RWPE1 (cell line): ENCODE data around the gene ONECUT3.
"Not testable (repeated sequence)": the region's sequence is repeated elsewhere in the genome, so short reads cannot be mapped to it uniquely, and the experiment has no call there.

Source experiments
- CTCF ChIA-PET: fragments of 350-600 bp; sonication (Branson Sonifier 250); formaldehyde crosslinking; extraction: SDS; loops from one replicate; lab custom pipeline; 2021; lab: Yijun Ruan, JAX
- POLR2A ChIA-PET: fragments of 400-600 bp; formaldehyde crosslinking; extraction: SDS; loops from one replicate; lab custom pipeline; 2020; ENCODE audit warnings: antibody characterized with exemption; ENCODE audit not compliant: low non-redundant PET; lab: Yijun Ruan, JAX
- DNase-seq: peaks from one replicate; pipeline ENCODE4 v3.0.0; 2012; ENCODE audit warnings: low spot score
- H3K27ac ChIP-seq: fragments of 450-650 bp; 2 replicates; pipeline ENCODE4 v1.5.1; 2017
- TF ChIP-seq, protein P1 (sequence below): fragments of 450-650 bp; conservative IDR thresholded peaks from 2 replicates; pipeline ENCODE4 v1.5.1; 2017; ENCODE audit warnings: low read depth, mild to moderate bottlenecking

ONECUT3 gene

GRCh38 chr19:1758231-1758577, 4.9 kb downstream of the ONECUT3 start:
- ChIA-PET POLR2A (no interaction called here), CTCF (interaction anchor here (0.6 kb wide), 1 partner anchor 23 kb away, joined by 6 read pairs; no protein-coding TSS in a partner anchor)
- TF ChIP-seq, protein P1, sequence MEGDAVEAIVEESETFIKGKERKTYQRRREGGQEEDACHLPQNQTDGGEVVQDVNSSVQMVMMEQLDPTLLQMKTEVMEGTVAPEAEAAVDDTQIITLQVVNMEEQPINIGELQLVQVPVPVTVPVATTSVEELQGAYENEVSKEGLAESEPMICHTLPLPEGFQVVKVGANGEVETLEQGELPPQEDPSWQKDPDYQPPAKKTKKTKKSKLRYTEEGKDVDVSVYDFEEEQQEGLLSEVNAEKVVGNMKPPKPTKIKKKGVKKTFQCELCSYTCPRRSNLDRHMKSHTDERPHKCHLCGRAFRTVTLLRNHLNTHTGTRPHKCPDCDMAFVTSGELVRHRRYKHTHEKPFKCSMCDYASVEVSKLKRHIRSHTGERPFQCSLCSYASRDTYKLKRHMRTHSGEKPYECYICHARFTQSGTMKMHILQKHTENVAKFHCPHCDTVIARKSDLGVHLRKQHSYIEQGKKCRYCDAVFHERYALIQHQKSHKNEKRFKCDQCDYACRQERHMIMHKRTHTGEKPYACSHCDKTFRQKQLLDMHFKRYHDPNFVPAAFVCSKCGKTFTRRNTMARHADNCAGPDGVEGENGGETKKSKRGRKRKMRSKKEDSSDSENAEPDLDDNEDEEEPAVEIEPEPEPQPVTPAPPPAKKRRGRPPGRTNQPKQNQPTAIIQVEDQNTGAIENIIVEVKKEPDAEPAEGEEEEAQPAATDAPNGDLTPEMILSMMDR, result no peak
- H3K27ac ChIP-seq, result no peak overlapping the region
- DNase-seq, result no peak

GRCh38 chr19:1758959-1759903, 5.9 kb downstream of the ONECUT3 start:
- DNase-seq, result no peak
- no peak overlapping the region for H3K27ac ChIP-seq
- ChIA-PET POLR2A (no interaction called here), CTCF (no interaction called here)
- TF ChIP-seq, protein P1, result no peak

GRCh38 chr19:1760020-1760419, 6.7 kb downstream of the ONECUT3 start:
- ChIA-PET POLR2A (no interaction called here), CTCF (interaction anchor here (0.7 kb wide), 1 partner anchor 66 kb away, joined by 5 read pairs; no protein-coding TSS in a partner anchor)
- TF ChIP-seq, protein P1, result no peak
- H3K27ac ChIP-seq, result no peak overlapping the region
- DNase-seq, result no peak

DNA sequence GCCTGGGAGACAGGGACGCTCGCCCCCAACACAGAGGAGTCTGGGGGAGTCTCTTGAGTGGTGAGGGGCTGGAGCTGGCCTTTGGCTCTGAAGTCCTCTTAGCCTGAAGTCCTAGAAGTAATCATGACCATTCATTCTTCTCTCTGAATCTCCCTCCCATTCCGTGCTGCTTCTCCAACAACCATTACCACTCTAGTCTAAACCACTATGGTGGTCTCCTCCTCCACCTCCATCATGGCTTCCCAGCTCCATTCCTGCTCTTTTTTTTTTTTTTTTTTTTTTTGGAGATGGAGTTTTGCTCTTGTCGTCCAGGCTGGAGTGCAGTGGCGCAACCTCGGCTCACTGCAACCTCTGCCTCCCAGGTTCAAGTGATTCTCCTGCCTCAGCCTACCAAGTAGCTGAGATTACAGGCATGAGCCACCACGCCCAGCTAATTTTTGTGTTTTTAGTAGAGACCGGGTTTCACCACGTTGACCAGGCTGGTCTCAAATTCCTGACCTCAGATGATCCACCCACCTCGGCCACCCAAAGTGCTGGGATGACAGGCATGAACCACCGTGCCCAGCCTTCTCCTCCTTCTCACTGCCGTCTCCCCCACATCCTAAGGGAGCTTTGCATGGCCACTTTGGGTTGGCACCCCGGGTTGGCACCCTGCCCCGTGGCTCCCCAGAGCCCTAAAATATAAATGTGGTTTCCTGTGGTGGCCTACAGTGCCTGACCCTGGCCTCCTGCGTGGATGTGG, 7.7 kb downstream of the ONECUT3 start:
- H3K27ac ChIP-seq, DNase-seq, POLR2A ChIA-PET: not testable (repeated sequence)
- CTCF ChIA-PET, result interaction anchor here (0.7 to 0.9 kb wide), 2 partner anchors 20 to 65 kb away, joined by 5 to 7 read pairs; no protein-coding TSS in a partner anchor

GRCh38 chr19:1761528-1762242, 8.4 kb downstream of the ONECUT3 start:
- H3K27ac ChIP-seq, result no peak overlapping the region
- TF ChIP-seq, protein P1, result no peak
- POLR2A ChIA-PET, result interaction anchor here (0.6 kb wide), 1 partner anchor 44 kb away, joined by 7 read pairs; no protein-coding TSS in a partner anchor
- CTCF ChIA-PET, result interaction anchor here (0.5 to 0.9 kb wide), 3 partner anchors 19 to 1384 kb away, joined by 3 to 7 read pairs (median 5); no protein-coding TSS in a partner anchor
- DNase-seq, result no peak

- ChIA-PET POLR2A (no interaction called here), CTCF (interaction anchor here (0.5 to 0.9 kb wide), 3 partner anchors 89 to 1385 kb away, joined by 3 to 5 read pairs (median 4); no protein-coding TSS in a partner anchor)
- TF ChIP-seq, protein P1, result no peak
- DNase-seq, result no peak
- H3K27ac ChIP-seq, result no peak overlapping the region
Observed at GRCh38 chr19:1762243-1763117, 9.2 kb downstream of the ONECUT3 start.
